KG1 (cell line): ENCODE data around the gene MAN1A2.
"Not testable (repeated sequence)": the region's sequence is repeated elsewhere in the genome, so short reads cannot be mapped to it uniquely, and the experiment has no call there.

ENCODE experiments used
- DNase-seq: peaks from one replicate; lab custom pipeline; 2025; lab: John Stamatoyannopoulos, UW

The MAN1A2 gene

DNA sequence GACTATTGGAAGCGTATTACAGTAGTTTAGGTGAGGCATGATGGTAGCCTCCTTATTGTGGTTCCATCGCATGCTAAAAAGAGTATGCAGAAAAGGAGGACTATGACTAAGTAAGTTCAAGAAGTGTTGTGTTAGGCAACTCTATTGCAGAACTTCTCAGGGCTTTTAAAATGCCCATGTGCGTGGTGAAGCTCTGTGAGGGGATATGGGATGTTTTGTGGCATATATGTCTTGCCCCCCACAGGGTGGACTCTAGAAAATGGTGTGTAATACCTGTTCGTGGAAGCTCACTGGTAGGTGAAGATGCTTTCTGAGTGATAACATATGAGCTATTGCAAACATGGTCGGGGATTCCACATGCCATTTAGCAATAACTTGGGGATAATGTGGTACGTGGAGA is 31.7 kb downstream of the MAN1A2 start:
- no peak for DNase-seq

- DNase-seq: no peak
Measured at GRCh38 chr1:117401761-117402160, 34.5 kb downstream of the MAN1A2 start.

GRCh38 chr1:117403597-117403996 is 36.3 kb downstream of the MAN1A2 start:
- no peak for DNase-seq

- DNase-seq: no peak
Measured at GRCh38 chr1:117405042-117405441, 37.8 kb downstream of the MAN1A2 start.

DNA sequence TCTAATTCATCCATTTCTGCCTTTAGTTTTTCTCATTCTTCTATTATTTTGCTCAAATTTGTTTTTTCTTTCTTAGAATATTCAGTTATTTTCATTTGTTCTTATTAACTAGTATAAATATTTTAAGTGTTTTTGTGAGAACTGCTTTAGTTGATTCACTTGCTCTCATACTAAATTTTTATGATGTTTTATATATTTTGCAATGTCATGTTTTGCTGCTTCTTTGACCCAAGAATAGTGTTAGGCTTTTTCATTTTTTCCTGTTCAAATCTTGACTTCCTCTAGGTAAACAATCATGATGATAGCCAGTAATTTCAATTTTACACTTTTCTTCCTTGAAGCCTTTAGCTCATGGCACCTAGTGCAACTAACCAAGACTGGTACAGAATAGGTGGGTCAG is 45.2 kb downstream of the MAN1A2 start:
- DNase-seq: no peak

- no peak for DNase-seq
Measured at GRCh38 chr1:117413412-117413811, 46.2 kb downstream of the MAN1A2 start.

DNA sequence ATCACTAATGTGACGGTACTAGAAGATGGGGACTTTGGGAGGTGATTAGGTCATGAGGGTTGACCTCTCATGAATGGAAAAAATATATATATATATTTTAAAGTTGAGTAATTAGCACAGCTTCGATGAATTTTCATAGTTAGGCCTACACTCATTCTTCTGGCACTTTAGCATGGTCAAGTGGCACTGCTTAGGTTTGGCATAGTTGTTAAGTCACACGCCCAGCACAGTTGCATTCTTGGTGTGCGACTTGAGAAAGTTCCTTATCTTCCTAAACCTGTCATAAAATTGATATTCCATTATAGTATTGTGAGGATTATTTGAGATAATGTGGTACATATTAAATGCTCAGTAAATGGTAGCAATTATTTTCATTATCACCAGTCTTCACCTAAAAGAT is 47.7 kb downstream of the MAN1A2 start:
- DNase-seq: no peak

DNA sequence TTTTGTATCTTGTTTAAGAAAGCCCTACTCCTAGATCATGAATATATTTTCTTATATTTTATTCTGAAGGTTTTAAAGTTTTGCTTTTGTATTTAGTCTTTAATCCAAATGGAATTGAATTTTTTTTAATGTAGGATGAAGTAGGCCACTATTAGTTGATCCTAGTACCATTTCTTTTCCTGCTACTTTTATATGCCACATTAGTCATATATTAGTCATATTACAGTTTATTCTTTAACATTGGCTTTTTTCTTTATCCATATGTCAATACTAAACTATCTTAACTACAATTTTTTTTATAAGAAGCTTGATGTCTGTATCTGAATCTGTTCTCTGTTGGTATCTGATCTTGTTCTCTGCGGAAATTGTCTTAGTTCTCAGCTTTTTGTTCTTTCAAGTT is 48.8 kb downstream of the MAN1A2 start:
- no peak for DNase-seq

- DNase-seq: no peak
Measured at GRCh38 chr1:117416546-117417125, 49.4 kb downstream of the MAN1A2 start.

- no peak for DNase-seq
Measured at GRCh38 chr1:117425050-117425734, 57.9 kb downstream of the MAN1A2 start.

GRCh38 chr1:117427297-117427696 is 60.0 kb downstream of the MAN1A2 start:
- DNase-seq: no peak

- no peak for DNase-seq
Measured at GRCh38 chr1:117433943-117434342, 66.7 kb downstream of the MAN1A2 start.

DNA sequence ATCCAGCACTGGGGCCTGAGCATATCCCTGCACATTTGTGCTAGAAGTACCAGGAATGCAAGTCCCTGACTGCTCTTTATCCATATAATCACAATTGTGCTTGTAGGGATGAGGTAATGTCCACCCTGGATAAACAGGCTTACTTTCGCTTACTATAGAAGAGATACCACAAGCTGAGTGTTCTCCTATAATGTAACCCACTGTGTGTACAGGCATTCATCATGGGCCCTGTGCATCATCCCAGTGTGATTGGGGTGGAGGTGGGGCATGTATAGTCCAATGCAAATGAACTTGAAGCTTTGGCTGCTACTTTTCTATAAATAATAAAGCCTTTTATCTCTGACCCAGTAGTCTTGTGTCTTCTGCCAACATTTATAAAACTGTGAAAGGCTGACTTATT is 69.3 kb downstream of the MAN1A2 start:
- DNase-seq: no peak

GRCh38 chr1:117447661-117448060 is 80.4 kb downstream of the MAN1A2 start:
- no peak for DNase-seq

GRCh38 chr1:117452216-117452615 is 85.0 kb downstream of the MAN1A2 start:
- no peak for DNase-seq

- DNase-seq: no peak
Measured at GRCh38 chr1:117453958-117454357, 86.7 kb downstream of the MAN1A2 start.

GRCh38 chr1:117458410-117458809 is 91.2 kb downstream of the MAN1A2 start:
- DNase-seq: not testable (repeated sequence)

- no peak for DNase-seq
Measured at GRCh38 chr1:117466761-117467160, 99.5 kb downstream of the MAN1A2 start.

DNA sequence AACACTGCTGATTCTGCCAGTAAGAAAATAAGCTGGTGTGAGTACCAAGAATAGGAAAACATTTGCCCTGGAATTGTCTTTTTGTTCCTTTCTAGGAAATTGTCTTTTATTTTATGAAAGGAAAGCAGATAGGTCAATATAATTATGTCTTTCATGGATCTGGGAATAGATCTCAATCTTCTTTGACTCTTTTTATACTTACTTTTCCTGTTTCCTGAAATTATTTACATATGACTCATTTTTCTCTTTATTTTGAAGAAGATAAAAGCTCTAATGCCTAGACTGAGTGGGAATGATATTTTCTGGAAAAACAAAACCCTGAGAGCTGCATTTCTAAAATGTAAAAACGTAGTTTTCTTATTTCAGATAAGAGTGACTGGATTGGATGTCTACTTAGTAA is 100.1 kb downstream of the MAN1A2 start:
- DNase-seq: no peak

GRCh38 chr1:117473063-117473462 is 105.8 kb downstream of the MAN1A2 start:
- no peak for DNase-seq

DNA sequence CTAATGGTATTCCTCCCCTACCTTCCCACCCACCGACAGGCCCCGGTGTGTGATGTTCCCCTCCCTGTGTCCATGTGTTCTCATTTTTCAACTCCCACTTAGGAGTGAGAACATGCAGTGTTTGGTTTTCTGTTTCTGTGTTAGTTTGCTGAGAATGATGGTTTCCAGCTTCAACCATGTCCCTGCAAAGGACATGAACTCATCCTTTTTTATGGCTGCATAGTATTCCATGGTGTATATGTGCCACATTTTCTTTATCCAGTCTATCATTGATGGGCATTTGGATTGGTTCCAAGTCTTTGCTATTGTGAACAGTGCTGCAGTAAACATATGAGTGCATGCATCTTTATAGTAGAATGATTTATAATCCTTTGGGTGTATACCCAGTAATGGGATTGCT is 108.2 kb downstream of the MAN1A2 start:
- DNase-seq: not testable (repeated sequence)

GRCh38 chr1:117479086-117479485 is 111.8 kb downstream of the MAN1A2 start:
- no peak for DNase-seq

- no peak for DNase-seq
Measured at GRCh38 chr1:117481410-117481809, 114.2 kb downstream of the MAN1A2 start.

DNA sequence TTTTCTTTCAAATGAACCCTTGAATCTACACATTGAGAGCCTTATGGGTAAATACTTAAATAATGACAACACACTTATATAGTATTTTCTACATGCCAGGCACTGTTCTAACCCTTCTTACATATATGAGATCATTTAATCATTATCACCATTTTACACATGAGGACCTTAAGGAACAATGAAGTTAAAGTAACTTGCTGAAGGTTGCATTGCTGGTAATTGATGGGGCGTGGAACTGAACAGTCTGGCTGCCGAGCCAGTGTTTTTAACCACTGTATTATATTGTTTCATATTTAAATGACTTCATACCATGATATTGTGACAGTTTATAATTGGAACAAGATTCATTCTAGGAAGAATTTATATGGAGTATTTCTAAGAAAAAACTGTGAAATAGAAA is 126.7 kb downstream of the MAN1A2 start:
- no peak for DNase-seq
